GM19395 (cell line): ENCODE measurements around the gene CLSTN2.
A peak's percentile ranks its signal among the peaks of the same experiment; 100 is the strongest.

ENCODE experiments used
- ATAC-seq: cut with Tn5 transposase; IDR thresholded peaks from one replicate; pipeline ENCODE4 v1.9.1; 2021; ENCODE audit warnings: mild to moderate bottlenecking, moderate library complexity; ENCODE audit not compliant: unreplicated experiment

The CLSTN2 gene

DNA sequence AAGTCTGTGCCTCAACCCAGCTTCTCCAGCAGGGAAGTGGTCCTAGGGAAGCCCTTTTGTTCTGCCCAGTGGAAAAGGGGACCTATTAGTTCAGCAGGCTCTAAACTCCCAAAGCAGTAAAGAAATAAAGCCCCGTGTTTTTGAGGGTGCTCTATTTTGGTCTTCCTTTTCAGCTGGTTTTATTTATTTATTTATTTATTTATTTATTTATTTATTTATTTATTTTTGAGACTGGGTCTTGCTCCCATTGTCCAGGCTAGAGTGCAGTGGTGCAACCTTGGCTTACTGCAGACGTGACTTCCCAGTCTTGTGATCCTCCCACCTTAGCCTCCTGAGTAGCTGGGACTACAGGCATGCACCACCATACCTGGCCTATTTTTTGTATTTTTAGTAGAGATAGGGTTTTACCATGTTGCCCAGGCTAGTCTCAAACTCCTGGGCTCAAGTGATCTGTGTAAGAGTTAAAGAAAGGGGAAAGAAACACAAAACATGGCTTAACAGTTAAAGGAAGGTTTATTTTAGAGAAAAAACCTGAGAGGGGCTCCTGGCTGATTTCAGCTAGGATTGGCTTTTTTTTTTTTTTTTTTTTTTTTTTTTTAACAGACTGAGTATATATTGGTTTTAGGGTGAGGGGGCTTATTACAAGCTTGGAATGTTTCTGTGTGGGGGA is 154.6 kb downstream of the CLSTN2 start:
- ATAC-seq: no peak

DNA sequence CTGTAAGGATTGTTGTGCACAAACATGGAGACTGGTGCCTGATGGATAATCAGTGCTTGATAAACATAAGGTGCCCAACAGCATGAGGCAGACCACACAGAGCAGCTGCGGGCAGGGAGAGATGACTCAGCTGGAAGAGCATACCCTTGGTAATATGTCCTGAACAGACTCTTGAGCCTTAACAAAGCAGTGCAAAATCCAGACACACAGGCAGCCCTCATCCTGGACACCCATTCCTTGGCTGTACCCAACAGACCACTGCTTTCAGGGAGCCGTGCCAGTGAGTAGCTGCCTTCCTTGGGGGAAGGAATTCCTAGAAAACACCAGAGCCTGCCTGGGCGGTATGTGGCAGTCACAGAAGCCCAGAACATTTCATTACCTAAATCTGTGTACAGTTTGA is 156.2 kb downstream of the CLSTN2 start:
- no peak for ATAC-seq

DNA sequence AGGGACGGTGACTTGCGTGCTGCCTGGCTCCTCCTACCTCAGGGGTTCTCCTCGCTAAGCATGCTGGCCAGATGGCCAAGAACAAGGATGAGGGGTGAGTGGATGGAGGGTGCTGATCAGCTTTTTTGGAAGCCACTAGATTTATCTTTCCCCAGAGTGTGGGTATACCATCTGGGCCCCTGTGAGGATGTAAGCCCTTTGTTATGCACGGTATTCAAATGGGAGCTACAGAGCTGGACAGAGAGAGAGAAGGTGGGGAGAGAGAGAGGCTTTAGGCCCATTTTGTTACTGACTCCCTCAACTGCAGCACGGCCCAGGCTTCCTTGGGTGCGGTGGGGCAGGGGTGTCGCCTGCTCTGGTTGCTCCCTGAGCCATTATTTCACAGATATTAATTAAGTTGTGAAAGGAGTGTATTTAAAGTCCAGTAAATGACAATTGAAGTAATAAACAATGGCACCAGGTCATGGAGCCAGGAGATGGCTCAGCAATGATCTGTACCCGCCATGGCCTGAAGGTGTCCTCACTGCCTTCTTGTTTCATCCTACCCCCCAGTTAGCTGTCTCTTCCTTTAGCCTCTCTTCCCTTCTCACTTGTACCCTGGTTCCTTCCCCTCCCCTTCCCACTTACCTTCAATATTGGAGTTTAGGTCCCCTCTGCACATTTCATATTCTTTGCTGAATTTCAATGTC is 158.0 kb downstream of the CLSTN2 start:
- no peak for ATAC-seq

DNA sequence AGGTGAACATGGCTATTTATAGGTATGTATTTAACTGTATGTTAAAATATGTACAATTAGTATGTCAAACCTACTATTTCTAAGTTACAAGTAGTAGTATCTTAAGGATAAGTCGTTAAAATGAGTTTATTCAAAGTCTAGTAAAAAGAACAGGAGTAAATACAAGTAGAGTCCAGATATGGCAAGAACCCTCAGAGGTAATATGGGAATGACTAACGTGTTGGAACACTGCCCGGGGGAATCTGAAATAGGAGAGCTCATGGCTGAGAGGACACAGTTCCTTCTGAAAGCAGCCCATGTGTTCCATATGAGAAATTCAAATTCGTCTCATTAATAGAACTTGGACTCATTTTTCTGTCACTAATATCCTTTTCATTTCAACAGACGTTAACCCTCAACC is 158.8 kb downstream of the CLSTN2 start:
- no peak for ATAC-seq

DNA sequence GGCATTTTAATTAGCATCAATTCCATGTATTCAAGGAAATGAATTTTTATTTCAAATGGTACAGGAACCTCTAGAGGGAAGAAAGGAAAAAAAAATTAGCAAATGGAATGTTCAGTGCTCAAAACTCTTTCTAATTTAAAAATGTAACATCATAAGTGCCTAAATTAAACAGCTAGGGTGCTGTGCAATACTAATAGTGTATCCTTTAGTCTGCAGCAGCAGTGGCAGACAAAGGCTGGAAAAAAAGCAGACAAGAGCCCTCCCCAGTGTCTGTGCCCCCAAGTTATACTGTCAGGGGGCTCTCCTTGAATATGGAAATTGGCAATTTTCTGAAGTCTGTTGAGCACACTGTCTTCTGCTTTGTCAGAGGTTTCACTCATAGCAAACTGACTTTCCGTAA is 159.5 kb downstream of the CLSTN2 start:
- ATAC-seq: no peak

DNA sequence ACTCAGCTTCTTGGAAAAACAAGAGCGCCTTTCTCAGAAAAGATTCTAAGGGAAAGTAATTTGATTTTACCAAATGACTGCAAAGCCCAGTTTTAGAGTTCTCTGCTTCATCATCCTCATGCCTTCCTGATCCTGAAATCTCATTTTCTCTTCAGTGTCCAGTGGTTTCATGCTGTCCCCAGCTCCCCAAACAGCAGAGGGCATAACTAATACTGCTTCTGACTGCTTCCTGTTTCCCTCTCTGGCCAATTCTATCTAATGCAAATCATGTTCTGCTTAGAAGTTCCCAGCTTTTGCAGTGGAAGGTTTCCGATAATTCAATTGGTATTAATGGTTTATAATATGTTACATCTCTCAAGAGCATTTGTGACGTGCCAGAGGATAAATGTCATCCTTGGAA is 161.1 kb downstream of the CLSTN2 start:
- ATAC-seq: no peak

DNA sequence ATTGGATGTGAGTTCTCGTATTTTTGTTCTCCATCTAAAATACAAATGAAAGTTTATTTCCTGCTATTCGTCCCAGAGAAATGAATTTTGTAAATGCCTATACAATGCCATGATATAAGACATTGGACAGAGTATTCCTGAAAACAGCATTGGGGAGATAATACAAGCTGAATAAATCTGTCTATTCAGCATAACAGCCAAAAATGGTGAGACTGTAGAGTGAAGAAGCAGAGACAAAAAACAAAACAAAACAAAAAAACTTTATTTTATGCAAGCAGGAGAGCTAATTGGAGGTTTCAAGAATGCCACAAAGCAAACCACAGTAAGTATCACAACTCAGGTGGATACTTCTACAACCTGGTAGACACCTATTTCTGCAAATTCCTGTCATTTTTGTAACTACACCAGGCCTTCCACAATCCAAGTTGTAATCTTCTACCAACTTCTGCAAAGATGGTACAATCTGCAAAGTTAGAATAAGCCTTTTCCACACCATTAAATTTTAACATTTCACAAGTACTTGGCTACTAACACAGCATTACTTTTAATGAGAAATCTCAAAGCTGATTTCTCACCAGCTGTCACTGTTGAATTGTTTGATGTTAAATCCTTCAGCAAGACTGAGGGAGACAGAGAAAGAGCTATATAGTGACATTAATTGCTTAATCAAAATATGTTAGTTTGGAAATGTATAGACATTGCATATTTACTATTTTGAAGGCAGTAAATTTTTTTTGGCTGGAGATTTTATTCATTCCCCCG is 163.1 kb downstream of the CLSTN2 start:
- ATAC-seq: no peak

DNA sequence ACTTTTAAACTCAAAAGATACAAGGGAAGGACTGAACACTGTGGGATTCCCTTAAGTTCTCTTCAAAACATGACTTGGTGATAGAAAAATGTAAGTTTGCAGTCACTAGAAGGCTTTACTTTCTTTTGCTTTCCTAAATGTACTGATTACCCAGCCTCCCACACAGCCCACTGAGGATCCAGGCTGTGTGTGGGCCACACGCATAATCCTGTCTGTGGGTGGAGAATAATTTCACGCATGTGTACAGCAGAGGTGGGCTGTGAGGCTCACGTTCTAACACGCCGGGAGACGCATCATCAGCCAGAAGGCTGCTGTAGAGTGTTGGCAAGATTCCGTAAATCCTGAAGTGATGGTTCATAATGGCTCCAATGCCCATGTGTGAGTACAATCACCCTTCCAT is 165.5 kb downstream of the CLSTN2 start:
- no peak for ATAC-seq

DNA sequence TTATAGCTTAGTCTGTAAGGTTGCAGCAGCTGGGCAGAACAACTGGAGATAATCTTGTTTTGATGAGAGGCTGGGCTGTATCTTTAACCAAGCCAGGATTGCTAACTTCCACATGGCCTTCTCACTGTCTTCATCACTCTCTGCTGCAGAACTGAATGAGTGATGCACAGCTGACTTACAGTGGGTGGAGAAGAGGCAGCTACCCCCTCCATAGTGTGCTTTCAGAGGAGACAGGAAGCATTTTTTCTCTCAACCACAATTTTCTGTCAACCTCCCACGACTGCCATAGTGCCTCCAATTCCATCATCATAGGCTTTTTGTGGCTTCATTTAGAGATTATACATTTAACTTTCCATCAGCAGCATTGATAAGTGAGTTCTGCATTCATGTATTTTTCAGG is 168.2 kb downstream of the CLSTN2 start:
- no peak for ATAC-seq

DNA sequence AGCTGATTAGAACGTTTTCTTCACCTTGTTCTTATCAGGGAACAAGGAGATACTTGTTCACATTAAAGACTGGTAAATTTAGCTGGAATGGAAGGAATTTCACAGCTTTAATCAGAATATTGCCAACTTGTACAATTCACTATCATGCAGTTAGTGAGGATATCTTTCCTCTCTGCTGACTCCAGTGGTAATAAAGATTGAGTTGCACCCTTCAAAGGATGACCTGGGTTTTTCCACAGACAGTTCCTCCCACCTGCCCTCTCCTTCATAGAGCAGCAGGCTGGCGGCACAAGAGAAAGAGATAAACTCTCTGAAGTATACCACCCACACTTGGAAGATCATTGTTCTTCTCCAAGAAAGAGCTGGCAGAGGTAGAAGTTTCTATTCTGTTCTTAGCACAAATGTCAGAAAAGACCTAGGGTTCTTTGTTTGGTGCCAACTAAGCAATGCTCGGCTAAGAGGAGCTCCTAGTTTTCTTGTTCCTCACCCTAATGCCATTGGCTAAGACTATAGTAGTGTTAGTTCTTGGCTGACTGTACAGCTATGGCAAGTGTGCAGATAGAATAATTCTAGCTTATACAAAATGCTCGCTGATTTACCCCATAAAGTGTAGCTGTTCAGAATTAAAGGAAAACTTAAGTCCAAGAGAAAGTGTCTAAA is 169.1 kb downstream of the CLSTN2 start:
- ATAC-seq: no peak

DNA sequence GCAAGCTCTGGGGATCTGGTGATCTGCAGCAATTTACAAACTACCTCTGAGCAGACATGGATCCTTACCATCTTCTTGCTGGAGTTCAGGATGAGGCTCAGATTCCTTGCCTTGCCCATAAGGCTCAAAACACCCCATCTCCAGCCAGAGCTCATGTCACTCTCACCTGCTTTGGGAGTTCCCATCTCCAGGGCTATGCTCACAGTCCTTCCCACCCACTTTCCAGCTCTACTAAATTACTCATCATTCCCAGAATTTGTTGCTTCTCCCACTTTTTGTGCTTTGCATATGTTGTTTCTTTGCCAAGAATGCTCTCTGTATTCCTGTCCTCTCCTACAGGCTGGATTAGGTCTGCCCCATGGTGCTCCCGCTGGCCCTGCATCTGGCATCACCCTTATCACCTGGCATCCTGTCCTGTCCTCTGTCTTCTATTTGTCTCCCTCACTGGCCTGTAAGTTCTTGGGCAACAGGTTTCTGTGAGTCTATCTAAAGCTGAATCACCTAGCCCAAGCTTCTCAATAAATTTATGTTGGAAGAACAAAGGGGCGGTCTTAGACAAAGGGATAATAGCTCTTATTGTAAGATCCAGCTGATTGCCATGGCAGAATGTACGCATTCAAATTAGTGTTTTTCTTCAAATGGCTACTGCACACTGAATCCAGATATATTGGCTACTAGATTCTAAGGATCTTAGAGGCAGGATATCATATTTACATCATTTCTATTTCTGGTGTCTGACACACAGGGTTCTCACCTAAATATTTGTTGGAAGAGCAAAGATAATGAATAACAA is 179.2 kb downstream of the CLSTN2 start:
- ATAC-seq: no peak

DNA sequence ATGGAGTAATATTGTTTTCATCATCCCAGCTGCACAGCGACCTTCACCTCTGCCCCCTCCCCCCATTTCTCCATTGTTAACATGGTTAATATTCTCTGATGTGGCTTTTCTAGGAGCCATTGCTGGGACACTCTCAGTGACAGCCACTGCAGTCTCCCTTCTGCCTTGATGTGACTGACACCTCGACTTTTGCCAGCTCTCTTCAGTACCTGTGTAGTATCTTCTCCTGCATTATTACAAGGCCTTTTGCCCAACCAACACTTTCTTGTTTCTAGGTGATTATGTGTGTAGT is 179.8 kb downstream of the CLSTN2 start:
- no peak for ATAC-seq

DNA sequence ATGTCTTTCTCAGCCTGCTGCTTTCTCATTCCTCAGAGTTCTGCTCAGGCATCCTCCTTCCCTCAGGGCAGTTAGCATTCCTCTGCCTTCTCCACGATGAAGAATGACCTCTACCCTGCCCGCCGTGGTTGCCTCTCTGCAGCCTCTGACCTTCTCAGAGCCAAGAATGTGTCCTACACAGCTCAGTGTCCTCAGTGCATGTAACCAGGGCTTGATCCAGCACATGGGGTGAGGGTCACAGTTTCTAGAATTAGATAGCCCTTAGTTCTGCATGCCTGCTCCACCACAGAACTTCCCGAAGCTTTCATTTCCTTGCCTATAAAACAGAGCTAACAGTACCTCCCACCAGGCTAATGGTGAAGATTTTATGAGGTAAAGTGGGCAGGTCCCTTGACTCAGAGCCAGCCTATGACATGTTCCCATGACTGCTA is 182.1 kb downstream of the CLSTN2 start:
- no peak for ATAC-seq

DNA sequence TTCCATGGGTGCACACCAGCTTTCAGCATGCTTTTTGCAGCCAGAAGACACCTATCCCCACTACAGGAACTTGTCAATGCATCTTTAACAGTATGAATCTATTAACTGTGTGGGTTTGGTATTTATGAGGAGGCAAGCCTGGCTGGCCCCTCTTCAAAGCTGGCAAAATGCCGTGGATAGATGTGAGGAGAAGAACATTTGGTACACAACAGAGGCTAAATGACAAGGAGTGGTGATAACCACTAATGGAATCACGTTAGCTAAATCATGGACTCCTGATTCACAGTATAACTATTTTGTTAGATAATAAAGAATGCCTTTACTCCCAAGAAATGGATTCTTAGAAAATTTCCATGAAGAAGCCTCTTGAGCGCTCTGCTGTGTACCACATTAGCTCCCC is 187.2 kb downstream of the CLSTN2 start:
- ATAC-seq: no peak

DNA sequence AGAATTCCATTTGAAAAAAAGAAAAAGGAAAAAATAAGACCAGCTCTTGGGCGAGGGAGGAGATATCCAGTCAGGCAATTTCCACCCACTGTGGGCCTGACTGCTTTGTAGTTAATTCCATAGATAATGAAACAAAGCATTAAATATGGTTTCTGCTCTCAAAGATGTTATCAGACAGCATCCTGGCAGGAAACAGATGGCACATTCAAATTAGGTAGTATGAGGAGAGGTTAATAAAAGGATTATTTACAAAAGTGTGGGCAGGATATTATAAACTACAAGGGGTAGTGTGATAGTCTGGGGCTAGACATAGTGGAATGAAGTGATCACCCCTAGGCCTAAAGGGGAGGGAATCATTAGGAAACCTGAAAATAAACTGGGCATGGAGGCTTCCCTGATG is 193.2 kb downstream of the CLSTN2 start:
- ATAC-seq: peak; percentile 14

DNA sequence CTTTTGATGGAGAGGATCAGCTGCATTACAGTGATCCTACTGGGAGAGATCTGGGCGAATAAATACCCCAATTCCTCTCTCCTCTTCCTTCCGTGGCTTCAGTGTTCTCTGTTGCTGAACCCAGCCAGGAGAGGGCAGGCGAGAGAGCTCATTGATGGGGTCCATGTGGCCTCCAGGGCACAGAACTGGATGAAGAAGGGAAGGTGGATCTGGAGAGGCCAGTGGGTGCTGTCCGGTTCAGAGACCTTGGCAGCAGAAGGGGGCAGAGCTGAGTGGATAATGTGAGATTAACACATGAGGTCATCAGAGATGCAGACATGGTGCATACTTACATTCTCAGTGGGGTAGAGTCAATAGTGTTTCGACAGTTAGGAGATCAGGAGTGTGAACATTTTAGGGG is 193.6 kb downstream of the CLSTN2 start:
- ATAC-seq: peak; percentile 70

DNA sequence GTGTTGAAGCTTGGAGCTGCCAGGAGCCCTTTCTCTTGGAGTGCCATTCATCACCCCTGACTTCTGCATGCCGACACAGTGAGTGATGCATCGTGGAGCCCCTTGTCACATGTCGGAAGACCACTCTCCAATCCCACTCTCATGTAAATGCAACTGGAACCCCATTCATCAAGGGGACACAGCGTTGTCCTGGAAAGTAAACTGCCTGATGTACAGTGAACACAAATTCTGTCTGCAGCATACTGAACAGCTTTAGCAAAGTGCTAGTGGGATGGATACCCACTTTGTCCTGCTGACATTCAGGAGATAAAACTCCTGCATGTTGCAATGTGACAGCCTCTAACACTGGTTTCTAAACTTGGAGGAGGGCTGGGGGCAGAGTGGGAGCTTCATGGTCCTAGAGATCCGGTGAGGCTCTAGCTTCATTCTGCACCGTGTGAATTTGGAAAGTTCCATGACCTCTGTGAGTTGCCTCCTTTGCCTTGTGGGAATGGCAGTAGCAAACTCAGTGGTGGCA is 194.8 kb downstream of the CLSTN2 start:
- no peak for ATAC-seq

DNA sequence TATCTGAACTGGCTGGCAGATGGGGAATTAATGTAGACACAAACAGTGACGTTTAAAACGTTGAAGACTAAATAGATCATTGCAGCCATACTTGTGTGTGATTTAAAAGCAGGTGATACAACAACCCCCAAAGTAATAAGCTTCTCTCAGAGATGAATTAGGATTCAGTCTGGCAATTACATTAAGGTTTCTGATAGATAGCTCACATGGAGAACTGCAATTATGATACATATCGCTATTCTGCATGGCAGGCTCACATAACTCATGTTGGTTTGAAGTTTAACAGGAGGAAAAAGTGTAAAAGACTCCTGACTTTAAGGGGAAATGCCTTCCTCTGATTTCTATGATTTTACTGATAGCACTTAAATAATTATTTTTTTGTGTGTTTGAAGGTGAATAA is 196.9 kb downstream of the CLSTN2 start:
- ATAC-seq: no peak

DNA sequence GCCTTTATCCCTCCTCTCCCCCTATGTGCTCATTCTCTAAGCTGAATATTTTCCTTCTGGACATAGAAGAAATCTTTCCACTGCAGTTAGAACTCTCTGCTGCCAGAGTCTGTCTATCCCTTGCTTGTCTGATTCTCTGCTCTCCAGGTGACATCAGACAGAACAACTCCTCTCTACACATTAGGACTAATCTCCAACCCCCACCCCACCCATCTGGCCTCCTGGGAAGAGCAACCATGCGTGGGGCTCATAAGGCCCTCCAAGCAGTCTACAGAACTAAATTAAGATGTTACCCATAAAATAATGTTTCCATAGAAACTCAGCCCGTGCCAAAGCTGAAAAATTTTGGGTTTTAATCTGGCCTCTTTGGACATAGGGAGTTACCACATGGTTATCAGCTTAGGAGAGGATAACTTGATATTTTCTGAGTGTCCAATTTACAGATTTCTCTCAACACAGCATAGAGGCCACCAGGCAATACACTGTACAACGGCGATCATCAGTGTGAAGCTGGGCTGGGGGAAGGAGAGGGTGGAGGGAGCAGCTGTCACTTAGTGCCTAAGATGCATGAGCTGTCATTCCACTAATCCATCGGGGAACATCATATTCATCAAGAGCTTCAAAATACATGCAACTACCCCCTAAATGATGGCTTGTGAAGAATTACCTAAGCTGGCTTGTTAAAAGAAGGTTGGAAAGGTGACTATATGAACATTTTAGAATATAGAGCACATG is 199.4 kb downstream of the CLSTN2 start:
- no peak for ATAC-seq

DNA sequence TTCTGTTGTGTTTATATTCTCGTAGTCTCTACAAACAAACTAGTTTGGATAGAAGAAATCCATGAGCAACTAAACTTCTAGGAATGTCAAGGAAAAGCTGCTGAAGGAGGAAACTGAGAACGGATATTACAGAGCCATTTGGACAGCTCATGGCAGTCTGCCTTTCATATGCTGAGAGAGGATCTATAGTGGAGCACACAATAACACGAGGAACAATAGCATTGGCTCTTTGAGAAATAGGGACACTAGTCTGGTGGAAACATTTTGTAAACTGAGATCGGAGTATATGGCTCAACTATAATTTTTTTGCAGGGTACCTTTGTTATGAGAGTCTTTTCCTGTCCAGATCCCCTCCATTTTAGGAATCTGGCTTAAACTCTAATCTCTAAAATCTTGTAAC is 200.5 kb downstream of the CLSTN2 start:
- no peak for ATAC-seq
